Endodermal cell (in vitro differentiated cells): ENCODE data around the gene DOK6. TPM values are rescaled to one million over a fixed set of nuclear protein-coding genes. Genes with fewer than 3 reads are reported as not detected.

Experiments used
- DNase-seq: peaks from one replicate; pipeline ENCODE4 v3.0.0-alpha.2; 2017
- H3K27ac ChIP-seq: 2 replicates; pipeline ENCODE4 v1.5.1; 2013; ENCODE audit warnings: mild to moderate bottlenecking, low read depth, low read length, moderate library complexity
- H3K27me3 ChIP-seq: 2 replicates; pipeline ENCODE4 v1.6.1; 2013; ENCODE audit warnings: mild to moderate bottlenecking, low read length, moderate library complexity; ENCODE audit not compliant: insufficient read depth, control insufficient read depth, poor library complexity, severe bottlenecking
- H3K36me3 ChIP-seq: 2 replicates; pipeline ENCODE4 v1.7.0; 2013; ENCODE audit warnings: mild to moderate bottlenecking, low read length, moderate library complexity; ENCODE audit not compliant: control insufficient read depth, insufficient read depth
- H3K4me1 ChIP-seq: one replicate; pipeline ENCODE4 v1.7.0; 2013; ENCODE audit warnings: low read length; ENCODE audit not compliant: control insufficient read depth, insufficient read depth
- H3K4me3 ChIP-seq: 2 replicates; pipeline ENCODE4 v1.5.1; 2013; ENCODE audit warnings: mild to moderate bottlenecking, low read length, moderate library complexity
- H3K9ac ChIP-seq: 2 replicates; pipeline ENCODE4 v1.6.1; 2013; ENCODE audit warnings: mild to moderate bottlenecking, low read length, moderate library complexity; ENCODE audit not compliant: poor library complexity, severe bottlenecking; ENCODE audit errors: extremely low read depth
- H3K9me3 ChIP-seq: 2 replicates; pipeline ENCODE4 v1.6.1; 2013; ENCODE audit warnings: mild to moderate bottlenecking, low read length, moderate library complexity; ENCODE audit not compliant: control insufficient read depth
- H3K27ac Mint-ChIP-seq: 2 replicates; pipeline ENCODE4 v1.8.0; 2020; ENCODE audit warnings: mixed read lengths
- H3K27me3 Mint-ChIP-seq: 2 replicates; pipeline ENCODE4 v1.8.0; 2021; ENCODE audit warnings: mild to moderate bottlenecking, mixed read lengths; ENCODE audit not compliant: insufficient read depth
- H3K36me3 Mint-ChIP-seq: 2 replicates; pipeline ENCODE4 v1.8.0; 2020; ENCODE audit warnings: low read depth, mixed read lengths
- H3K4me1 Mint-ChIP-seq: 2 replicates; pipeline ENCODE4 v1.8.0; 2020; ENCODE audit warnings: mixed read lengths
- H3K4me3 Mint-ChIP-seq: 2 replicates; pipeline ENCODE4 v1.8.0; 2020; ENCODE audit warnings: mild to moderate bottlenecking, moderate library complexity, mixed read lengths
- H3K9me3 Mint-ChIP-seq: 2 replicates; pipeline ENCODE4 v1.8.0; 2020; ENCODE audit warnings: mild to moderate bottlenecking, mixed read lengths
- WGBS, 2 experiments: methylation state at CpG; one replicate each; pipeline versions ENCODE4 v1.1.5 to v1.1.7; 2013; ENCODE audit warnings: missing lambda C conversion rate in 2 of 2, mixed read lengths in 1 of 2; ENCODE audit not compliant: insufficient coverage in 1 of 2, insufficient read length in 1 of 2; 5-methylcytosine and 5-hydroxymethylcytosine counted together
- total RNA-seq, 2 donors: library from RNA; stranded (reverse); fragmentation: NEBNext Ultra II Directional in 1 of 2; extraction: Animal tissue kit (Norgen Biotek cat#: 25700) in 1 of 2; gene quantifications; 2 replicates in 1 of 2; 3 replicates in 1 of 2; pipeline ENCODE4 v1.2.1, GENCODE V29; 2021
- TF ChIP-seq, protein P1 (sequence below): fragments of 200-600 bp; sonication (generic); conservative IDR thresholded peaks from 2 replicates; pipeline ENCODE4 v1.5.0; 2021; ENCODE audit warnings: antibody characterized with exemption, mild to moderate bottlenecking

The DOK6 gene
- total RNA-seq, 2 donors from 2014 or later = 5.7 to 5.9 TPM

DNA sequence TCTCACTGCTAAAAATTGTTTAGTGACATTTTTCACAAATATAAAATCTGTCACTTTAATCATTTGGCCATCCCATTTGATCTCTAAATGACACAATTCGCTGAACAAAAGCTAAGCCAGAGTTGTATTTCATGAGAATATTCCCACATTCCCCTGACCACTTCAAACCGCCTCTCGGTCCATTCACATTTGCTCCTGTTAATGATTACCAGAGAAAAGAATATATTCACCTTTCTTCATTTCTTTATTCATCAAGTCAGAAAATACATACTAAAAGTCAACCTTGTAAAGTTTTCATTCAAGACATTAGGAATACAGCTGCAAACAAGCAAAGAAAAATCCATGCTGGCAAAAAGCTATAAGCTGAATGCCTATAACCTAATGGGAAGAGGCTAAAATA, 225.5 kb downstream of the DOK6 start:
- no peak for DNase-seq
- H3K27ac Mint-ChIP-seq = no peak overlapping the region
- H3K36me3 Mint-ChIP-seq = no peaks in the 10 kb centered on the region
- H3K36me3 ChIP-seq = no peaks in the 10 kb centered on the region
- H3K9me3 Mint-ChIP-seq = no peaks in the 10 kb centered on the region
- no peak overlapping the region for H3K9ac ChIP-seq
- H3K4me1 ChIP-seq = no peaks in the 10 kb centered on the region
- no peaks in the 10 kb centered on the region for H3K27me3 ChIP-seq
- no peak overlapping the region for H3K4me3 ChIP-seq
- no peaks in the 10 kb centered on the region for H3K4me1 Mint-ChIP-seq
- no peak overlapping the region for H3K27ac ChIP-seq
- TF ChIP-seq, protein P1, sequence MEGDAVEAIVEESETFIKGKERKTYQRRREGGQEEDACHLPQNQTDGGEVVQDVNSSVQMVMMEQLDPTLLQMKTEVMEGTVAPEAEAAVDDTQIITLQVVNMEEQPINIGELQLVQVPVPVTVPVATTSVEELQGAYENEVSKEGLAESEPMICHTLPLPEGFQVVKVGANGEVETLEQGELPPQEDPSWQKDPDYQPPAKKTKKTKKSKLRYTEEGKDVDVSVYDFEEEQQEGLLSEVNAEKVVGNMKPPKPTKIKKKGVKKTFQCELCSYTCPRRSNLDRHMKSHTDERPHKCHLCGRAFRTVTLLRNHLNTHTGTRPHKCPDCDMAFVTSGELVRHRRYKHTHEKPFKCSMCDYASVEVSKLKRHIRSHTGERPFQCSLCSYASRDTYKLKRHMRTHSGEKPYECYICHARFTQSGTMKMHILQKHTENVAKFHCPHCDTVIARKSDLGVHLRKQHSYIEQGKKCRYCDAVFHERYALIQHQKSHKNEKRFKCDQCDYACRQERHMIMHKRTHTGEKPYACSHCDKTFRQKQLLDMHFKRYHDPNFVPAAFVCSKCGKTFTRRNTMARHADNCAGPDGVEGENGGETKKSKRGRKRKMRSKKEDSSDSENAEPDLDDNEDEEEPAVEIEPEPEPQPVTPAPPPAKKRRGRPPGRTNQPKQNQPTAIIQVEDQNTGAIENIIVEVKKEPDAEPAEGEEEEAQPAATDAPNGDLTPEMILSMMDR = no peak
- H3K4me3 Mint-ChIP-seq = no peak overlapping the region
- H3K9me3 ChIP-seq = no peaks in the 10 kb centered on the region
- WGBS, 2 experiments = 90 to 97% methylated on average over 3 of the region's 3 CpGs
- H3K27me3 Mint-ChIP-seq = no peaks in the 10 kb centered on the region

GRCh38 chr18:69626643-69627242, 226.1 kb downstream of the DOK6 start:
- Mint-ChIP-seq H3K27me3 (no peaks in the 10 kb centered on the region), H3K4me1 (no peaks in the 10 kb centered on the region), H3K27ac (no peak overlapping the region), H3K4me3 (no peak overlapping the region), H3K9me3 (no peaks in the 10 kb centered on the region), H3K36me3 (no peaks in the 10 kb centered on the region)
- no peaks in the 10 kb centered on the region for H3K9me3 ChIP-seq
- TF ChIP-seq, protein P1 = no peak
- H3K9ac ChIP-seq = no peak overlapping the region
- no peak for DNase-seq
- 92 to 93% methylated on average over 3 to 4 of the region's 4 CpGs for WGBS, 2 experiments
- no peak overlapping the region for H3K4me3 ChIP-seq
- H3K36me3 ChIP-seq = no peaks in the 10 kb centered on the region
- H3K27ac ChIP-seq = no peak overlapping the region
- H3K27me3 ChIP-seq = no peaks in the 10 kb centered on the region
- no peaks in the 10 kb centered on the region for H3K4me1 ChIP-seq

DNA sequence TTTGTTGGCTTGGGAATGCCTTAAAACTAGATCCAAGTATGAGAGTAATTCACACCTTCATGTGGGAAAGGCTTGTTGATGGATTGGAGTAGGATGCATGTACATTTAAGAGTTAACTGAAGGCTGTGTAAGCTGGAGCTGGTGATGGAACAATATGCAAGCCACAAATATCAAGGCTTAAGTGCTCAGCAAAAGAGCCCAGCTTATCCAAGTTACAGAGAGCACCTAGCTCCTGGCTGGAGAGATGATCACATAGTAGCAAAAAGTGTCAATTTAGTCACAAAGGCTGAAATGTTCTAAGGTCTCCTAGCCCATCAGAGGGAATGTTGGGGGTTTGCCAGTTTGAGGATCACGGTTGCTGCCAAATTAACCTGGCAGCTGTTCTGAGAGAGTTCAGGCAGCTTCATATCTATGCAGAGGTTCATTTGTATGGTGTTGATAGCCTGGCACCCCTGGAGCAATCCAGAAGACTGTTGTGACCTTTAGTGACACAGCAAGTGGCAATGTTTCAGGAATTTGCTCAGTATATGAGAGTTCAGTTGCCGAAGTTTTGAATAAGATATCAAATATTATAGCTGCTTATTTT, 228.2 kb downstream of the DOK6 start:
- 86 to 100% methylated on average over 1 to 2 of the region's 2 CpGs for WGBS, 2 experiments
- H3K27ac ChIP-seq = no peak overlapping the region
- no peaks in the 10 kb centered on the region for H3K4me1 ChIP-seq
- H3K4me3 Mint-ChIP-seq = no peak overlapping the region
- no peak overlapping the region for H3K4me3 ChIP-seq
- no peaks in the 10 kb centered on the region for H3K9me3 ChIP-seq
- H3K36me3 Mint-ChIP-seq = no peaks in the 10 kb centered on the region
- no peaks in the 10 kb centered on the region for H3K36me3 ChIP-seq
- TF ChIP-seq, protein P1 = no peak
- DNase-seq = no peak
- H3K27ac Mint-ChIP-seq = no peak overlapping the region
- H3K27me3 Mint-ChIP-seq = no peaks in the 10 kb centered on the region
- H3K9ac ChIP-seq = no peak overlapping the region
- no peaks in the 10 kb centered on the region for H3K9me3 Mint-ChIP-seq
- no peaks in the 10 kb centered on the region for H3K27me3 ChIP-seq
- H3K4me1 Mint-ChIP-seq = no peaks in the 10 kb centered on the region
